GM21390 (cell line): Measurements from ENCODE around the gene TEK.

Experiments used
- ATAC-seq: cut with Tn5 transposase; IDR thresholded peaks from one replicate; pipeline ENCODE4 v1.9.1; 2021; ENCODE audit not compliant: unreplicated experiment

TEK gene

GRCh38 chr9:27118916-27119315 is 9.9 kb downstream of the TEK start:
- ATAC-seq, result no peak

GRCh38 chr9:27124151-27124550 is 15.1 kb downstream of the TEK start:
- ATAC-seq, result no peak

GRCh38 chr9:27125030-27125429 is 16.0 kb downstream of the TEK start:
- ATAC-seq, result no peak

- ATAC-seq, result no peak
These were observed 16.9 kb downstream of the TEK start for GRCh38 chr9:27125936-27126335.

GRCh38 chr9:27126670-27127069 is 17.6 kb downstream of the TEK start:
- ATAC-seq, result no peak

GRCh38 chr9:27129221-27129620 is 20.2 kb downstream of the TEK start:
- ATAC-seq, result no peak

GRCh38 chr9:27131731-27132130 is 22.7 kb downstream of the TEK start:
- no peak for ATAC-seq

- no peak for ATAC-seq
These were observed 24.8 kb downstream of the TEK start for GRCh38 chr9:27133817-27134216.

GRCh38 chr9:27142299-27142930 is 33.4 kb downstream of the TEK start:
- ATAC-seq, result no peak

- no peak for ATAC-seq
These were observed 36.1 kb downstream of the TEK start for GRCh38 chr9:27145143-27145542.

GRCh38 chr9:27149651-27150050 is 40.6 kb downstream of the TEK start:
- no peak for ATAC-seq

- no peak for ATAC-seq
These were observed 41.9 kb downstream of the TEK start for GRCh38 chr9:27150746-27151406.

- ATAC-seq, result no peak
These were observed 42.8 kb downstream of the TEK start for GRCh38 chr9:27151693-27152404.

GRCh38 chr9:27152405-27152718 is 43.3 kb downstream of the TEK start:
- no peak for ATAC-seq

GRCh38 chr9:27154908-27155307 is 45.9 kb downstream of the TEK start:
- no peak for ATAC-seq

GRCh38 chr9:27157097-27157496 is 48.1 kb downstream of the TEK start:
- no peak for ATAC-seq

GRCh38 chr9:27157736-27158135 is 48.7 kb downstream of the TEK start:
- no peak for ATAC-seq

GRCh38 chr9:27160636-27161035 is 51.6 kb downstream of the TEK start:
- ATAC-seq, result no peak

- no peak for ATAC-seq
These were observed 53.0 kb downstream of the TEK start for GRCh38 chr9:27162045-27162444.

- no peak for ATAC-seq
These were observed 56.0 kb downstream of the TEK start for GRCh38 chr9:27165068-27165467.

- no peak for ATAC-seq
These were observed 56.6 kb downstream of the TEK start for GRCh38 chr9:27165670-27166069.

GRCh38 chr9:27168496-27168895 is 59.5 kb downstream of the TEK start:
- no peak for ATAC-seq
